HG03045 (cell line): ENCODE measurements around the gene KLRF2.

Experiments used
- ATAC-seq: cut with Tn5 transposase; IDR thresholded peaks from one replicate; pipeline ENCODE4 v1.9.1; 2021; ENCODE audit warnings: mild to moderate bottlenecking, moderate library complexity; ENCODE audit not compliant: unreplicated experiment

KLRF2 gene

GRCh38 chr12:9933958-9934357 lies 52.7 kb downstream of the KLRF2 start:
- no peak for ATAC-seq

DNA sequence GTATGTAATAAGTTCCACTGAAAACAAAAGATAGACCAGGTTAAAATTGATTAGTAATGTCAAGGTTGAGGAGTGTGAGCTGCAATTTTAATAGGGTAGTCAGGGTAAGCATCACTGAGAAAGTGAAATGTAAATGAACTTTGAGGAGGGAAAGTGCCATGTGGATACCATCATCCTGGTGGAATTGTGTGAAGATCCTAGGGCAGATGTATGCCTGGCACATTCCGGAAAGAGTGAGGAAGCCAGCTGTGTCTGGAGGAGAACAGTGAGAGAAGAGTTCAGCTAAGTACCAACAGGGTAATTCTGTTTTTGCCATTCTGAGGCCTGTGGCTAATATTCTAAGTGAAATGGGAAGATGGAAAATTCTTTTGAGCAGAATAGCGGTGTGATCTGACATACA lies 53.7 kb downstream of the KLRF2 start:
- ATAC-seq: no peak

- ATAC-seq: no peak
Measured at GRCh38 chr12:9936591-9936990, 55.3 kb downstream of the KLRF2 start.

DNA sequence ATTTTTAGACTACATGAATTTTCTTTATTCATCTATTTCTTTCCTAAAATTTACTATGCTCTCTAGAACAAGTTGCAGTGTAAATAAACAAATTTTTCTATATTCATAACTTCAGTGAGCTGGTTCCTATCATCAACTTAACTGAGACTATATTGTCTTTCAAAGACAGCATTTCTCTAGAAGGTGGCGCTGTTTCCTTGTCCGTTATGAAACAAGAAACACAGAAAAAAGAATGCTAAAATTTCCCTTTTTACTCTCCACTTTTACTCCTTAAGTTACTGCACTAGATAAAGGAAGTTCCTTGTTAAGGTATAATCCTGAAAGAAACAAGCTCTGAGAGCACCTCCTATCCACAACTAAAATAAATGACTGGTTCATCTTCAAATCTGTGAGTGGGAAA lies 59.1 kb downstream of the KLRF2 start:
- no peak for ATAC-seq

- ATAC-seq: no peak
Measured at GRCh38 chr12:9941838-9942237, 60.5 kb downstream of the KLRF2 start.

GRCh38 chr12:9943240-9943639 lies 62.0 kb downstream of the KLRF2 start:
- ATAC-seq: no peak

DNA sequence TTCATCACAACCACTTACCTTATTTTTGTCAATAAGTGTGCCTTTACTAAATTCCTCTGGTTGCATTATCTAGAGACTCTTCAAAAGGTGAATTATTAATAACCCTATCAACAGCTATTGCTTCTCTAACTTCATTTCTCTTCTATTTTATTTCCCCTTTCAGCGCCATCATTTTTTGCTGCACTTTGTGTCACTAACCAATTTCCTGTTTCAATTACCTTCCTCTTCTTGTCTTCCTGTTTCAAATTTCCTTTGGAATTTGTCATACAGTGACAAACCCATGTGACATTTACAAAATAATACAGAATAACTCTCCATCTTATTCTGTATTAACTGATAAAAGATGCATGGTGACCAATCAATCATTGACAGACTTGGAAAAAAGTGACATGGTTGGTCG lies 63.1 kb downstream of the KLRF2 start:
- ATAC-seq: no peak
